Thyroid gland (tissue), 4 donors: Measurements from ENCODE around the gene CAPRIN2. TPM values are rescaled to one million over a fixed set of nuclear protein-coding genes. Genes with fewer than 3 reads are reported as not detected.

Source experiments
- DNase-seq, 2 donors: peaks; one replicate each; pipeline ENCODE4 v3.0.0-alpha.2; 2019
- H3K27ac ChIP-seq, 3 donors: fragments of 200-600 bp; sonication (generic); 1 replicate in 2 of 3; 2 replicates in 1 of 3; pipeline ENCODE4 v1.5.1; 2016 to 2019; ENCODE audit warnings: mild to moderate bottlenecking in 1 of 3, moderate library complexity in 1 of 3
- H3K27me3 ChIP-seq: fragments of 200-600 bp; sonication (generic); one replicate; pipeline ENCODE4 v1.5.1; 2019
- H3K36me3 ChIP-seq, 2 donors: fragments of 200-600 bp; sonication (generic); one replicate each; pipeline ENCODE4 v1.5.1; 2016 to 2019
- H3K4me1 ChIP-seq, 2 donors: fragments of 200-600 bp; sonication (generic); one replicate each; pipeline ENCODE4 v1.5.1; 2017 to 2019
- H3K4me3 ChIP-seq, 3 donors: fragments of 200-600 bp; sonication (generic); replicated peaks in 1 of 3; 1 replicate in 2 of 3; 2 replicates in 1 of 3; pipeline ENCODE4 v1.5.1; 2016; ENCODE audit warnings: mild to moderate bottlenecking in 1 of 3
- H3K9me3 ChIP-seq: fragments of 200-600 bp; sonication (generic); one replicate; pipeline ENCODE4 v1.5.1; 2017
- CTCF ChIP-seq, 6 experiments: fragments of 200-600 bp in 3 of 6; fragments of 450-650 bp in 3 of 6; sonication (generic) in 3 of 6; IDR thresholded peaks; one replicate each; pipeline ENCODE4 v1.5.1; 2016 to 2019; ENCODE audit warnings: antibody characterized with exemption in 6 of 6, mild to moderate bottlenecking in 2 of 6, inconsistent platforms in 1 of 6, moderate library complexity in 1 of 6
- POLR2A ChIP-seq, 2 donors: fragments of 450-650 bp; IDR thresholded peaks; one replicate each; pipeline ENCODE4 v1.6.1; 2017; ENCODE audit warnings: antibody characterized with exemption in 2 of 2, mild to moderate bottlenecking in 2 of 2, moderate library complexity in 1 of 2
- WGBS, 2 donors: methylation state at CpG; one replicate each; pipeline ENCODE4 v1.1.5; 2017; 5-methylcytosine and 5-hydroxymethylcytosine counted together
- intact Hi-C: fragments of 100-400 bp; cut with DNase I; formaldehyde crosslinking; loops from one replicate; pipeline ENCODE4 v1.15.1; 2023
- total RNA-seq, 4 donors: library from RNA; depleted of rRNA; stranded (reverse); fragments of >200 nt; gene quantifications; one replicate each; pipeline ENCODE4 v1.2.3, GENCODE V29; 2016

Gene CAPRIN2
- 10 to 100 TPM; 32.3 to 96.3 (median 43.8) TPM for total RNA-seq

- Histone ChIP-seq H3K36me3 (no peaks in the 10 kb centered on the region), H3K4me1 (peaks cover 8 to 9% of the 10 kb centered on the region in 2 donors), H3K27me3 (no peaks in the 10 kb centered on the region), H3K27ac (peak within 1 kb of the TSS; percentile 65 to 82 (median 76)), H3K4me3 (peak within 1 kb of the TSS; percentile 54 to 74 (median 63)), H3K9me3 (no peaks in the 10 kb centered on the region)
- peak; percentile 96 to 97 for DNase-seq
- 0 to 1% methylated on average over 8 to 19 of the region's 72 CpGs for WGBS, 2 donors
- intact Hi-C loops = loop anchor here (10.0 kb wide), 1 partner anchor 60 kb away; the partner anchor contains the start of gene IPO8
- TF ChIP-seq POLR2A (IDR thresholded peaks at IDR 0.05) = peak in 1 of 2 donors; percentile 87
- TF ChIP-seq CTCF (IDR thresholded peaks at IDR 0.05) = peak in 2 of 6 experiments; percentile 34 to 49
Measured at GRCh38 chr12:30754750-30755394, at the start of gene CAPRIN2. Gene CAPRIN2, minus strand, starts transcription at chr12:30754951. Its CDS starts 1,431 bp downstream, at chr12:30753520.

- Histone ChIP-seq H3K36me3 (no peaks in the 10 kb centered on the region), H3K27ac (no peak overlapping the region), H3K4me3 (no peak overlapping the region), H3K9me3 (no peaks in the 10 kb centered on the region), H3K4me1 (peaks cover 15 to 18% of the 10 kb centered on the region in 2 donors), H3K27me3 (no peaks in the 10 kb centered on the region)
- intact Hi-C loops = no loop called here
- no peak for TF ChIP-seq CTCF (IDR thresholded peaks at IDR 0.05)
- no peak for TF ChIP-seq POLR2A (IDR thresholded peaks at IDR 0.05)
- WGBS, 2 donors = 88 to 89% methylated on average over 4 of the region's 4 CpGs
- no peak for DNase-seq
Measured at GRCh38 chr12:30797689-30798088, 42.9 kb upstream of the CAPRIN2 start.

- Histone ChIP-seq H3K4me1 (peaks cover 15 to 18% of the 10 kb centered on the region in 2 donors), H3K36me3 (no peaks in the 10 kb centered on the region), H3K27ac (no peak overlapping the region), H3K9me3 (no peaks in the 10 kb centered on the region), H3K27me3 (no peaks in the 10 kb centered on the region), H3K4me3 (peak overlapping the region in 1 of 3 donors; percentile 48)
- intact Hi-C loops = no loop called here
- DNase-seq = peak in 1 of 2 donors; percentile 3
- WGBS, 2 donors = 12 to 13% methylated on average over 22 of the region's 22 CpGs
- TF ChIP-seq POLR2A (IDR thresholded peaks at IDR 0.05) = no peak
- no peak for TF ChIP-seq CTCF (IDR thresholded peaks at IDR 0.05)
Measured at GRCh38 chr12:30796891-30797371, 42.2 kb upstream of the CAPRIN2 start.

- Histone ChIP-seq H3K9me3 (no peaks in the 10 kb centered on the region), H3K27ac (peak overlapping the region in 1 of 3 donors; percentile 24), H3K4me1 (peaks cover 15 to 18% of the 10 kb centered on the region in 2 donors), H3K27me3 (no peaks in the 10 kb centered on the region), H3K36me3 (no peaks in the 10 kb centered on the region), H3K4me3 (peak overlapping the region; percentile 19 to 48 (median 42))
- peak; percentile 6 to 25 for DNase-seq
- TF ChIP-seq CTCF (IDR thresholded peaks at IDR 0.05) (no peak), POLR2A (IDR thresholded peaks at IDR 0.05) (no peak)
- intact Hi-C loops = no loop called here
- WGBS, 2 donors = 0 to 1% methylated on average over 16 of the region's 38 CpGs
Measured at GRCh38 chr12:30796313-30796780, 41.6 kb upstream of the CAPRIN2 start.
